CD4-positive, alpha-beta T cell (primary cell): Measurements from ENCODE around the gene DENND4A. TPM values are rescaled to one million over a fixed set of nuclear protein-coding genes. Genes with fewer than 3 reads are reported as not detected.
A peak's percentile ranks its signal among the peaks of the same experiment; 100 is the strongest.
"Not testable (repeated sequence)": the region's sequence is repeated elsewhere in the genome, so short reads cannot be mapped to it uniquely, and the experiment has no call there.

Source experiments
- ATAC-seq: fragments of 200-7000 bp; cut with Tn5 transposase; one replicate; pipeline ENCODE4 v1.10.0; 2022; ENCODE audit warnings: mild to moderate bottlenecking; ENCODE audit not compliant: poor library complexity
- CTCF ChIA-PET: fragments of 350-600 bp; sonication (Branson Sonifier 250); formaldehyde crosslinking; loops from one replicate; lab custom pipeline; 2021; ENCODE audit warnings: antibody characterized with exemption, inconsistent platforms; lab: Charles Lee
- POLR2A ChIA-PET: fragments of 350-600 bp; sonication (Branson Sonifier 250); formaldehyde crosslinking; loops from one replicate; lab custom pipeline; 2021; ENCODE audit warnings: antibody characterized with exemption, inconsistent platforms; lab: Charles Lee
- DNase-seq, 14 experiments: peaks; one replicate each; pipeline ENCODE4 v3.0.0-alpha.2; 2013 to 2020; ENCODE audit warnings: mixed read lengths in 2 of 14
- H3K27ac ChIP-seq, 2 donors: one replicate each; pipeline versions ENCODE4 v1.5.1 to v1.7.0; 2013; ENCODE audit warnings: low read length in 2 of 2, low read depth in 1 of 2, mild to moderate bottlenecking in 1 of 2
- H3K27me3 ChIP-seq, 2 experiments: 1 replicate in 1 of 2; 2 replicates in 1 of 2; pipeline versions ENCODE4 v1.6.1 to v1.7.0; 2013; ENCODE audit warnings: low read length in 2 of 2, control low read depth in 1 of 2, mild to moderate bottlenecking in 1 of 2, moderate library complexity in 1 of 2; ENCODE audit not compliant: insufficient read depth in 2 of 2, control insufficient read depth in 1 of 2
- H3K36me3 ChIP-seq: one replicate; pipeline ENCODE4 v1.6.1; 2013; ENCODE audit warnings: low read length, control low read depth; ENCODE audit not compliant: insufficient read depth
- H3K4me1 ChIP-seq: one replicate; pipeline ENCODE4 v1.6.1; 2013; ENCODE audit warnings: low read length, control low read depth; ENCODE audit not compliant: insufficient read depth
- H3K4me3 ChIP-seq: one replicate; pipeline ENCODE4 v1.5.1; 2013; ENCODE audit warnings: mild to moderate bottlenecking, low read length, moderate library complexity
- H3K9me3 ChIP-seq, 2 experiments: 1 replicate in 1 of 2; 2 replicates in 1 of 2; pipeline versions ENCODE4 v1.6.1 to v1.7.0; 2013; ENCODE audit warnings: low read length in 2 of 2, mild to moderate bottlenecking in 2 of 2, control low read depth in 1 of 2, moderate library complexity in 1 of 2; ENCODE audit not compliant: control insufficient read depth in 1 of 2, insufficient read depth in 1 of 2
- H3K27ac Mint-ChIP-seq: one replicate; pipeline ENCODE4 v1.8.0; 2020; ENCODE audit warnings: mixed read lengths
- H3K27me3 Mint-ChIP-seq: one replicate; pipeline ENCODE4 v1.8.0; 2021; ENCODE audit warnings: mixed read lengths
- H3K36me3 Mint-ChIP-seq: one replicate; pipeline ENCODE4 v1.8.0; 2021; ENCODE audit warnings: low read depth, mixed read lengths
- H3K4me1 Mint-ChIP-seq: one replicate; pipeline ENCODE4 v1.8.0; 2021; ENCODE audit warnings: low read depth, mixed read lengths
- H3K4me3 Mint-ChIP-seq: one replicate; pipeline ENCODE4 v1.8.0; 2020; ENCODE audit warnings: mild to moderate bottlenecking, mixed read lengths
- H3K9me3 Mint-ChIP-seq: one replicate; pipeline ENCODE4 v1.8.0; 2020; ENCODE audit warnings: mixed read lengths
- CTCF ChIP-seq: fragments of 200-600 bp; IDR thresholded peaks from one replicate; pipeline ENCODE4 v1.8.0; 2022; ENCODE audit warnings: antibody characterized with exemption, mild to moderate bottlenecking
- intact Hi-C, 2 experiments: fragments of 100-400 bp; cut with DNase I in 1 of 2; cut with micrococcal nuclease in 1 of 2; formaldehyde crosslinking; loops; one replicate each; pipeline versions ENCODE4 v1.15.1 to v1.9.0; 2023 to 2025; cut with DNase I, micrococcal nuclease
- total RNA-seq, 174 experiments: library from RNA in 2 of 174; stranded (reverse) in 2 of 174; gene quantifications; one replicate each; pipeline ENCODE4 v1.2.3 and lab custom pipeline; 2021 to 2026

Gene DENND4A
- total RNA-seq, 2 experiments from 2014 or later, result 64.1 to 69.6 TPM

DNA sequence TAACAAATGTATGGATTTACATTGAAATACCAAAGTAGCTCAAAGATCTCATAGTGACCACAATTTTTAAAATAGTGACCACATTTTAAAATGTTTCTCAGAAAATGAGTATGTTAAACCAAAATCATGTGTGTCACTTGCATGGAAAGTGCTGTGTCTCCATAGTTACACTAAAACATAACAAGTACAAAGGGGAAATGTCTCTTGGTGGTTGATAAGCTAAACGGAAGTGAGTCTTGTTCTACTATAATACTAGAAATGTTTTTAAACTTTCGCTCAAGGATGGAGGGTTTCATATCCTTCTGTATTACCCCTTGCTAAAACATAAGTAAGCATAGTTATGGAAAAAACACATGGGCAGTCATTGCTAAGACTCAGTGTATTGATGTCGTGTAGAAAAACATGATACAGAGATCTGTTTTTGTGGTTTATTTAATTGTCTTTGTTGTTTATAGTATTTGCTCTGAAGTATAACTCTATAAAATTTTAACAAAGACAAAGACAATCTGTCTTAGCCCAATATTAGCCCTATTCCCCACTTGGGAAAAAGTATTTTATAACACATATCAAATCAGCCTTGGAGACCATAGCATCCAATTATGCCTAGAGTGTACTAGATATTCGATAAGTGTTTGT lies 27.0 kb upstream of the DENND4A start:
- peak in 3 of 14 experiments; percentile 89 to 95 (median 92) for DNase-seq
- Mint-ChIP-seq H3K27ac (peak overlapping the region; percentile 94), H3K9me3 (peaks cover 2% of the 10 kb centered on the region), H3K27me3 (no peaks in the 10 kb centered on the region), H3K4me1 (peaks cover 60% of the 10 kb centered on the region), H3K36me3 (peaks cover 5% of the 10 kb centered on the region), H3K4me3 (peak overlapping the region; percentile 59)
- TF ChIP-seq CTCF, result no peak
- Histone ChIP-seq H3K4me1 (peaks cover 51% of the 10 kb centered on the region), H3K9me3 (no peaks in the 10 kb centered on the region), H3K36me3 (no peaks in the 10 kb centered on the region), H3K4me3 (no peak overlapping the region), H3K27me3 (no peaks in the 10 kb centered on the region), H3K27ac (peak overlapping the region; percentile 82 to 94)
- ChIA-PET CTCF (interaction anchor here (0.9 to 2.6 kb wide), 6 partner anchors 10 to 51 kb away, joined by 3 to 14 read pairs (median 6); partner anchors contain the start of gene RAB11A), POLR2A (interaction anchor here (0.8 to 5.0 kb wide), 12 partner anchors 8 to 208 kb away, joined by 3 to 93 read pairs (median 7); partner anchors contain the start of genes DENND4A, INTS14 and RAB11A)
- ATAC-seq, result peak; percentile 90
- intact Hi-C loops, result loop anchor here (1.0 to 2.0 kb wide), 4 partner anchors 9 to 27 kb away; partner anchors contain the start of gene DENND4A (in 2 of the 2)

DNA sequence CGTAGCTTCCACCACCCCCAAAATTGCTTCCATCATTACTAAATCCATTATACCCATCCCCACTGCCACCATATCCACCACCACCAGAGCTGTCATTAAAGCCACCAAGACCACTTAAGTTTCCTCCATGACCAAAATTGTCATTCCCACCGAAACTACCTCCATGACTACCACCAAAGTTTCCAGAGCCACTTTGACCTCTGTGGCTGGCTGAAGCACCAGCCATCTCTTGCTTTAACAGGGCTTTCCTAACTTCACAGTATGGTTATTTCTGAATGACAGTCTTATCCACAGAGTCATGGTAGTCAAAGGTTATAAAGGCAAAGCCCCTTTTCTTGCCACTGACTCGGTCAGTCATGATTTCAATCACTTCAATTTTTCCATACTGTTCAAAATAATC lies 24.3 kb upstream of the DENND4A start:
- POLR2A ChIA-PET, result interaction anchor here (0.8 to 5.0 kb wide), 4 partner anchors 9 to 512 kb away, joined by 3 to 93 read pairs (median 4); partner anchors contain the start of gene DENND4A
- TF ChIP-seq CTCF, result no peak
- Mint-ChIP-seq H3K9me3 (peaks cover 2% of the 10 kb centered on the region), H3K4me1 (peaks cover 49% of the 10 kb centered on the region), H3K36me3 (peaks cover 13% of the 10 kb centered on the region), H3K27ac (peak overlapping the region; percentile 61), H3K27me3 (no peaks in the 10 kb centered on the region), H3K4me3 (peak overlapping the region; percentile 9)
- ATAC-seq, result no peak
- no peaks in the 10 kb centered on the region for H3K27me3 ChIP-seq
- intact Hi-C loops, result no loop called here
- H3K36me3 ChIP-seq, result no peaks in the 10 kb centered on the region
- CTCF ChIA-PET, result no interaction called here
- no peak overlapping the region for H3K27ac ChIP-seq
- DNase-seq, result no peak
- H3K4me1 ChIP-seq, result peaks cover 34% of the 10 kb centered on the region
- H3K9me3 ChIP-seq, result peaks cover 0 to 7% of the 10 kb centered on the region in 2 experiments
- no peak overlapping the region for H3K4me3 ChIP-seq

DNA sequence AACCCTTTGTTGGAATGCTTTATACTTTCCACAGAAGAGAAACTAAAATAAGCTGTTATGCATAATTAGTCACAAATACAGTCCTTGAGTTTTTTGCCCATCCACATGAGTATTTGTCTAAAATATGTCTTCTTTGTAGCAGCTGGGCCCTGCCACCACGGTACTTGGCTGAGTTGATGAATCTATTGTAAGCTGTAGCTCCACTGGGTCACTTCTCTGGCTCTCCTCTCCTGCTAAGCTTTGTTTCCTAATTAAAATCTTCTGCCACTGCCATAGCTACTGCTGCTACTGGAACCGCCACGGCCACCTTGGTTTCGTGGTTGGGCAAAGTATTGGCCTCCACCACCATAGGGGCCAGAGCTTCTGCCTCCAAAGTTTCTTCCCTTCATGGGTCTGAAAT lies 23.9 kb upstream of the DENND4A start:
- H3K27ac Mint-ChIP-seq, result peak overlapping the region; percentile 61
- DNase-seq, H3K36me3 ChIP-seq, intact Hi-C loops, H3K4me3 ChIP-seq, H3K9me3 ChIP-seq, ATAC-seq, H3K27me3 ChIP-seq, H3K27me3 Mint-ChIP-seq, H3K9me3 Mint-ChIP-seq, CTCF ChIA-PET, H3K4me3 Mint-ChIP-seq, H3K27ac ChIP-seq: not testable (repeated sequence)
- H3K36me3 Mint-ChIP-seq, result peaks cover 13% of the 10 kb centered on the region
- peaks cover 32% of the 10 kb centered on the region for H3K4me1 ChIP-seq
- POLR2A ChIA-PET, result interaction anchor here (0.8 to 5.0 kb wide), 5 partner anchors 8 to 511 kb away, joined by 3 to 93 read pairs (median 3); partner anchors contain the start of gene DENND4A
- H3K4me1 Mint-ChIP-seq, result peaks cover 45% of the 10 kb centered on the region

- H3K27me3 Mint-ChIP-seq, DNase-seq, H3K27me3 ChIP-seq, H3K4me3 Mint-ChIP-seq, H3K27ac Mint-ChIP-seq, H3K36me3 ChIP-seq, intact Hi-C loops, ATAC-seq, H3K9me3 Mint-ChIP-seq, H3K4me3 ChIP-seq, H3K9me3 ChIP-seq, H3K27ac ChIP-seq: not testable (repeated sequence)
- POLR2A ChIA-PET, result interaction anchor here (0.7 kb wide), 1 partner anchor 536 kb away, joined by 3 read pairs; no protein-coding TSS in a partner anchor
- H3K4me1 Mint-ChIP-seq, result peaks cover 29% of the 10 kb centered on the region
- H3K36me3 Mint-ChIP-seq, result peaks cover 13% of the 10 kb centered on the region
- CTCF ChIA-PET, result interaction anchor here (1.3 kb wide), 1 partner anchor 15 kb away, joined by 3 read pairs; no protein-coding TSS in a partner anchor
- H3K4me1 ChIP-seq, result peaks cover 17% of the 10 kb centered on the region
Observed at GRCh38 chr15:65814271-65814670, 22.2 kb upstream of the DENND4A start.
